ENCODE results near the gene SLC2A6.

GRCh38 chr9:133454325-133454724 is 24.6 kb downstream of the SLC2A6 start:
- TF ChIP-seq CTCF (conservative IDR thresholded peaks at IDR 0.05; ENCODE audit: low read depth, low read length) (no peak), EZH2 (IDR thresholded peaks at IDR 0.05; ENCODE audit: low read length, unreplicated experiment) (no peak)

Data from PC-3 (cell line).